Epithelial cell of esophagus (primary cell): ENCODE results near the gene PIP5K1C.

Experiments
- DNase-seq: peaks from one replicate; pipeline ENCODE4 v3.0.0; 2010; ENCODE audit warnings: low read depth
- H3K4me3 ChIP-seq: 2 replicates; pipeline ENCODE4 v1.5.1; 2011; ENCODE audit warnings: mild to moderate bottlenecking, low read length, control low read depth
- CTCF ChIP-seq: IDR thresholded peaks from 2 replicates; pipeline ENCODE4 v1.5.1; 2011; ENCODE audit warnings: low read depth, mild to moderate bottlenecking, low read length, control low read depth, inconsistent platforms; ENCODE audit not compliant: insufficient read depth; ENCODE audit errors: missing control alignments

PIP5K1C gene

GRCh38 chr19:3721131-3721886, 21.0 kb upstream of the PIP5K1C start:
- peak overlapping the region; percentile 11 for H3K4me3 ChIP-seq

GRCh38 chr19:3720349-3720917, 20.2 kb upstream of the PIP5K1C start:
- no peak for TF ChIP-seq CTCF
- no peak for DNase-seq
- H3K4me3 ChIP-seq, result no peak overlapping the region

More at GRCh38 chr19:3721131-3721886, 21.0 kb upstream of the PIP5K1C start:
- TF ChIP-seq CTCF, result no peak
- DNase-seq, result peak; percentile 91

DNA sequence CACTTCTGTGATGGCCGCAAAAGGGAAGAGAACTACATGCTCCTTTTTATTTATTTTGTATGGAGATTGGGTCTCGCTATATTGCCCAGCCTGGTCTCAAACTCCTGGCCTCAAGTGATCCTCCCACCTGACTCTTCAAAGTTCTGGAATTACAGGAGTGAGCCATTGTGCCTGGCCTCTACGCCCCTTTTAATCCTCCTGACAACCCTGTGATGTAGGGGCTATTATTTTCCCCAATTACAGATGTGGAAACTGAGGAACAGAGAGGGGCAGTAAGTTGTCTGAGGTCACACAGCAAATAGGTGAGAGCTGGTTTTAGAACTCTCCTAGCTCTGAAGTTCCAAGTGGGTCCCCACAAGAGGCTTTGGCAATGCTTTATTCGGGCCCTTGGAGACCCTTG, 19.6 kb upstream of the PIP5K1C start:
- TF ChIP-seq CTCF, result no peak
- no peak overlapping the region for H3K4me3 ChIP-seq
- no peak for DNase-seq

GRCh38 chr19:3716147-3716668, 15.9 kb upstream of the PIP5K1C start:
- DNase-seq, result no peak
- H3K4me3 ChIP-seq, result no peak overlapping the region
- no peak for TF ChIP-seq CTCF

- H3K4me3 ChIP-seq, result no peak overlapping the region
- DNase-seq, result no peak
- no peak for TF ChIP-seq CTCF
Measured at GRCh38 chr19:3712663-3713611, 12.7 kb upstream of the PIP5K1C start.

DNA sequence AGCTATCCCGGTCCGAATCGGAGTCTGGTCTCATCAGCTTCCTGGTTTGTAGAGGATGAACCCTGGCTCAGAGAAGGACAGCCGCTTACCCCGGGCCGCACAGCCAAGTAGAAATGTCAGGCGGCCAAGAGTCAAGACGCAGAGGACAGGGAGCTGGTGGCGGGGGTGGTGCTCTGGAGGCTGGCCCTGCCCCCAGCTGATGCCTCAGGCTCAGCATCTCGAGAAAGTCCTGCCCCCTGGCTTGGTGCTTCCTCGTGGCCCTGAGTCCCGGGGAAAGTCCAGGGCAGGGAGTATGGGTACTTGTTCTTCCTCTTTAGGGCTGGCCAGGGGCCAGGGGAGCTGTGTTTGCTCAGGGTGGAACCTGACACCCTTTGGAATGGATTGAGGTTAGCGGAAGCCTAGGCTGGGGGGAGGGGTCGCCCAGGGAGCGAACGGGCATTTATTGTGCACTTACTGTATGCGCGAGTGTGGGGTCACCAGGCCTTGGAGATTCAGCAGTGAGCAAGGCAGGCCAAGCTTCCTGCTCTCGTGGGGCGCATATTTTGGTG, 10.1 kb upstream of the PIP5K1C start:
- peak; percentile 66 for DNase-seq
- no peak overlapping the region for H3K4me3 ChIP-seq
- no peak for TF ChIP-seq CTCF
